Hepatocyte (in vitro differentiated cells): ENCODE results near the gene KCTD11.

ENCODE experiments used
- EZH2 ChIP-seq: fragments of 200-600 bp; sonication (generic); IDR thresholded peaks from 2 replicates; pipeline ENCODE4 v1.6.1; 2016; ENCODE audit warnings: antibody characterized with exemption, mild to moderate bottlenecking, borderline replicate concordance
- TF ChIP-seq, protein P1 (sequence below): fragments of 200-600 bp; sonication (generic); IDR thresholded peaks from 2 replicates; pipeline ENCODE4 v1.5.1; 2016; ENCODE audit warnings: antibody characterized with exemption, mild to moderate bottlenecking; ENCODE audit not compliant: poor library complexity

DNA sequence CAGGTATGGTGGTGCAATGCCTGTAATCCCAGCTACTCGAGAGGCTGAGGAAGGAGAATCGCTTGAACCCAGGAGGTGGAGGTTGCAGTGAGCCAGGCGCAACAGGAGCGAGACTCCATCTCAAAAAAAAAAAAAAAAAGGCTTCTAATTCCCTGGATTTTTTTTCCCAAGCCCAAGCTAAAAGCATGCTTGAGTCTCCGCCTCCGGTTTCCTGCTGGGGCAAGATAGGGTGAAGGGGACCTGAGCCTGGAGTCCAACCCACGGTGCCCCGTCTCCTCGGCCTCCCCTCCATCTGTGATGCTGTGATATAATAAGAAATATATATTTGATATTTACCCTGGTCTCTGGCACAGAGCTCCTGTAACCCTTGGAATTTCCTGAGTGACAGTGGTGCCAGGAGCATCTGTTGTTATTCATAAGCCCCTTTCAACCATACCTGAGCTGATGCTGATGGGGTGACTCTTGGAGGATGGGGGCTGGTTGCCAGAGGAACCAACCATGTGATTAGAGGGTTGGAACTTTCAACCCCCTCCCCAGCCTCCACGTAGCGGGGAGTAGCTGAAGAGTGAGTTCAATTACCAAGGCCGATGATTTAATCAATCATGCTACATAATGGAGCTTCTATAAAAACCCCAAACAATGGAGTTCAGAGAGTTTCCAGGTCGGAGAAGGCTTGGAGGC is 16.1 kb downstream of the KCTD11 start:
- TF ChIP-seq, protein P1, sequence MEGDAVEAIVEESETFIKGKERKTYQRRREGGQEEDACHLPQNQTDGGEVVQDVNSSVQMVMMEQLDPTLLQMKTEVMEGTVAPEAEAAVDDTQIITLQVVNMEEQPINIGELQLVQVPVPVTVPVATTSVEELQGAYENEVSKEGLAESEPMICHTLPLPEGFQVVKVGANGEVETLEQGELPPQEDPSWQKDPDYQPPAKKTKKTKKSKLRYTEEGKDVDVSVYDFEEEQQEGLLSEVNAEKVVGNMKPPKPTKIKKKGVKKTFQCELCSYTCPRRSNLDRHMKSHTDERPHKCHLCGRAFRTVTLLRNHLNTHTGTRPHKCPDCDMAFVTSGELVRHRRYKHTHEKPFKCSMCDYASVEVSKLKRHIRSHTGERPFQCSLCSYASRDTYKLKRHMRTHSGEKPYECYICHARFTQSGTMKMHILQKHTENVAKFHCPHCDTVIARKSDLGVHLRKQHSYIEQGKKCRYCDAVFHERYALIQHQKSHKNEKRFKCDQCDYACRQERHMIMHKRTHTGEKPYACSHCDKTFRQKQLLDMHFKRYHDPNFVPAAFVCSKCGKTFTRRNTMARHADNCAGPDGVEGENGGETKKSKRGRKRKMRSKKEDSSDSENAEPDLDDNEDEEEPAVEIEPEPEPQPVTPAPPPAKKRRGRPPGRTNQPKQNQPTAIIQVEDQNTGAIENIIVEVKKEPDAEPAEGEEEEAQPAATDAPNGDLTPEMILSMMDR = no peak
- TF ChIP-seq EZH2 = no peak
